Effector memory CD4-positive, alpha-beta T cell (primary cell): ENCODE results near the gene CAMTA1.

Experiments
- DNase-seq, 3 donors: peaks; one replicate each; pipeline ENCODE4 v3.0.0-alpha.2; 2020
- H3K27ac ChIP-seq: 2 replicates; pipeline ENCODE4 v1.7.0; 2013; ENCODE audit warnings: mild to moderate bottlenecking, low read length, moderate library complexity; ENCODE audit not compliant: insufficient read depth, poor library complexity, severe bottlenecking
- H3K27me3 ChIP-seq: replicated peaks from 2 replicates; pipeline ENCODE4 v1.7.0; 2013; ENCODE audit warnings: mild to moderate bottlenecking, low read length; ENCODE audit not compliant: insufficient read depth, control insufficient read depth, poor library complexity, severe bottlenecking
- H3K36me3 ChIP-seq: 2 replicates; pipeline ENCODE4 v1.7.0; 2013; ENCODE audit warnings: mild to moderate bottlenecking, low read length, moderate library complexity; ENCODE audit not compliant: control insufficient read depth, insufficient read depth
- H3K4me1 ChIP-seq: 2 replicates; pipeline ENCODE4 v1.7.0; 2013; ENCODE audit warnings: low read length, mild to moderate bottlenecking; ENCODE audit not compliant: control insufficient read depth, insufficient read depth, poor library complexity, severe bottlenecking
- H3K4me3 ChIP-seq: 2 replicates; pipeline ENCODE4 v1.7.0; 2013; ENCODE audit warnings: low read length, low read depth, mild to moderate bottlenecking; ENCODE audit not compliant: insufficient read depth, poor library complexity, severe bottlenecking
- H3K9me3 ChIP-seq: 2 replicates; pipeline ENCODE4 v1.7.0; 2013; ENCODE audit warnings: mild to moderate bottlenecking, low read length, moderate library complexity; ENCODE audit not compliant: control insufficient read depth

Gene CAMTA1

GRCh38 chr1:6911021-6911941, 126.0 kb downstream of the CAMTA1 start:
- no peak overlapping the region for H3K4me3 ChIP-seq
- no peak for DNase-seq
- H3K36me3 ChIP-seq = no peaks in the 10 kb centered on the region
- no peaks in the 10 kb centered on the region for H3K4me1 ChIP-seq
- H3K27me3 ChIP-seq = peaks cover 4% of the 10 kb centered on the region
- no peak overlapping the region for H3K27ac ChIP-seq
- H3K9me3 ChIP-seq = no peaks in the 10 kb centered on the region

- no peak overlapping the region for H3K4me3 ChIP-seq
- no peaks in the 10 kb centered on the region for H3K36me3 ChIP-seq
- H3K27ac ChIP-seq = no peak overlapping the region
- no peaks in the 10 kb centered on the region for H3K4me1 ChIP-seq
- peaks cover 4% of the 10 kb centered on the region for H3K27me3 ChIP-seq
- DNase-seq = no peak
- H3K9me3 ChIP-seq = no peaks in the 10 kb centered on the region
Measured at GRCh38 chr1:6911974-6912373, 126.7 kb downstream of the CAMTA1 start.

- H3K9me3 ChIP-seq = no peaks in the 10 kb centered on the region
- H3K4me3 ChIP-seq = no peak overlapping the region
- DNase-seq = no peak
- no peaks in the 10 kb centered on the region for H3K4me1 ChIP-seq
- no peak overlapping the region for H3K27ac ChIP-seq
- no peaks in the 10 kb centered on the region for H3K36me3 ChIP-seq
- peaks cover 4% of the 10 kb centered on the region for H3K27me3 ChIP-seq
Measured at GRCh38 chr1:6912518-6912917, 127.3 kb downstream of the CAMTA1 start.

- H3K9me3 ChIP-seq = no peaks in the 10 kb centered on the region
- no peak overlapping the region for H3K27ac ChIP-seq
- H3K27me3 ChIP-seq = peaks cover 4% of the 10 kb centered on the region
- no peaks in the 10 kb centered on the region for H3K36me3 ChIP-seq
- no peak for DNase-seq
- no peak overlapping the region for H3K4me3 ChIP-seq
- H3K4me1 ChIP-seq = no peaks in the 10 kb centered on the region
Measured at GRCh38 chr1:6913086-6913485, 127.8 kb downstream of the CAMTA1 start.

- H3K9me3 ChIP-seq = no peaks in the 10 kb centered on the region
- H3K27me3 ChIP-seq = peaks cover 4% of the 10 kb centered on the region
- no peaks in the 10 kb centered on the region for H3K36me3 ChIP-seq
- DNase-seq = no peak
- no peak overlapping the region for H3K4me3 ChIP-seq
- H3K27ac ChIP-seq = no peak overlapping the region
- no peaks in the 10 kb centered on the region for H3K4me1 ChIP-seq
Measured at GRCh38 chr1:6914706-6915105, 129.5 kb downstream of the CAMTA1 start.

GRCh38 chr1:6915999-6916565, 130.8 kb downstream of the CAMTA1 start:
- no peak for DNase-seq
- H3K4me1 ChIP-seq = no peaks in the 10 kb centered on the region
- H3K36me3 ChIP-seq = no peaks in the 10 kb centered on the region
- no peaks in the 10 kb centered on the region for H3K9me3 ChIP-seq
- peaks cover 4% of the 10 kb centered on the region for H3K27me3 ChIP-seq
- no peak overlapping the region for H3K4me3 ChIP-seq
- no peak overlapping the region for H3K27ac ChIP-seq

GRCh38 chr1:6917067-6917466, 131.8 kb downstream of the CAMTA1 start:
- Histone ChIP-seq H3K36me3 (no peaks in the 10 kb centered on the region), H3K27ac (no peak overlapping the region), H3K4me1 (no peaks in the 10 kb centered on the region), H3K9me3 (no peaks in the 10 kb centered on the region), H3K27me3 (peaks cover 4% of the 10 kb centered on the region), H3K4me3 (no peak overlapping the region)
- no peak for DNase-seq

- no peak overlapping the region for H3K4me3 ChIP-seq
- no peak overlapping the region for H3K27ac ChIP-seq
- no peaks in the 10 kb centered on the region for H3K4me1 ChIP-seq
- H3K27me3 ChIP-seq = peaks cover 4% of the 10 kb centered on the region
- no peaks in the 10 kb centered on the region for H3K36me3 ChIP-seq
- DNase-seq = no peak
- no peaks in the 10 kb centered on the region for H3K9me3 ChIP-seq
Measured at GRCh38 chr1:6918186-6918924, 133.1 kb downstream of the CAMTA1 start.

GRCh38 chr1:6918925-6919511, 133.8 kb downstream of the CAMTA1 start:
- Histone ChIP-seq H3K27ac (no peak overlapping the region), H3K4me1 (no peaks in the 10 kb centered on the region), H3K9me3 (no peaks in the 10 kb centered on the region), H3K4me3 (no peak overlapping the region), H3K36me3 (no peaks in the 10 kb centered on the region), H3K27me3 (peaks cover 4% of the 10 kb centered on the region)
- no peak for DNase-seq
